Cerebellar nuclear complex (tissue), 1 donor: Measurements from ENCODE around the gene SUPT16H.

ENCODE experiments used
- DNase-seq, 2 experiments: peaks; one replicate each; lab custom pipeline; 2025; lab: John Stamatoyannopoulos, UW

Gene SUPT16H

GRCh38 chr14:21302013-21302835, 81.6 kb downstream of the SUPT16H start:
- no peak for DNase-seq
